ENCODE results near the gene CBFA2T3.

DNA sequence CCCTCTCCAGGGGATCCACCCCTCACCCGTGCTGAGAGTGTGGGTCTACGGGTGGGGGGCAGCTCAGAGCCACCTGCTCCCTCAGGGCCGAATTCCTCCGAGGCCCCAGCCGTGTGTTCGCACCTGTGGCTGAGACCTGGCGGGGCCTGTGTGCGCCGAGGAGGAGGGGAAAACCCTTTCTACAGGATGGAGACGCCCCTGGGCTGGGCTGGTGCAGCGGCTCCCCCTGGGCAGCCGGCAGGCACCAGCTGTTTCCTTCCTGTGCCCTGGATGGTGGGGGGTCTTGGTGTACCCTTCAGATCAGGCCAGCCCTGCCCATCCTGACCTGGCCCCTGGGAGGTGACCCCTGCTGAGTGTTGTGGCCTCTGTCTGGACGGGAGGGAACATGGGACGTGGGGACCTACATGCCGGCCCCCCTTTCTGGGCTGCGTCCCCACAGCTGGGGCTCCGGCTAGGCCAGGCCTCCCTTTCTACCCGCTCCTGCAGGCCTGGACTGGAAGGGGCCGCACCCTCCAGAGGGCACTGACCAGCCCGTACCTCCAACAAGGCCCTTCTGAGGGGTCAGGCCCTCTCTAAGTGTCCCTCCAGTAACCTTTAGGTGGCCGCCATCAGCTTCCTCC lies 82.2 kb downstream of the CBFA2T3 start:
- TF ChIP-seq POLR2A (IDR thresholded peaks at IDR 0.05; ENCODE audit: low read length) = no peak
- no peak for TF ChIP-seq GATA1 (IDR thresholded peaks at IDR 0.05; ENCODE audit: low read depth, low read length)

All from erythroblast (primary cell).